ENCODE data around the gene GFRA1.
"Not testable (repeated sequence)": the region's sequence is repeated elsewhere in the genome, so short reads cannot be mapped to it uniquely, and the experiment has no call there.

GFRA1 gene

GRCh38 chr10:116055917-116056252 lies 217.1 kb downstream of the GFRA1 start:
- Histone ChIP-seq H3K18ac (ENCODE audit: low read length) (no peak overlapping the region), H4K91ac (ENCODE audit: low read depth, low read length, poor library complexity) (no peak overlapping the region), H2BK15ac (ENCODE audit: low read length) (no peak overlapping the region), H3K4me1 (ENCODE audit: control insufficient read depth in 2 of 2, insufficient read depth in 1 of 2, low read depth in 1 of 2, low read length in 2 of 2) (peaks cover 2 to 11% of the 10 kb centered on the region in 2 donors), H3K9ac (ENCODE audit: low read depth, low read length, poor library complexity) (no peak overlapping the region), H3K36me3 (replicated peaks in 1 of 2; ENCODE audit: control insufficient read depth in 2 of 2, insufficient read depth in 2 of 2, low read length in 2 of 2) (peaks cover 0 to 27% of the 10 kb centered on the region in 2 donors), H2BK120ac (ENCODE audit: low read depth, low read length) (no peak overlapping the region), H3K14ac (ENCODE audit: low read length) (no peak overlapping the region), H2AK5ac (ENCODE audit: low read depth, low read length) (no peak overlapping the region), H4K8ac (ENCODE audit: low read depth, low read length) (no peak overlapping the region), H3K23ac (ENCODE audit: low read depth, low read length, poor library complexity) (no peak overlapping the region), H3K27ac (replicated peaks; ENCODE audit: low read length) (no peak overlapping the region), H2AFZ (ENCODE audit: low read length) (no peak overlapping the region), H2BK5ac (ENCODE audit: low read length) (no peak overlapping the region), H2BK12ac (ENCODE audit: low read length) (no peak overlapping the region), H3K4me2 (ENCODE audit: insufficient read depth, low read length, poor library complexity, severe bottlenecking) (no peak overlapping the region), H3K9me3 (replicated peaks in 1 of 2; ENCODE audit: control insufficient read depth in 2 of 2, insufficient read depth in 1 of 2, low read depth in 1 of 2, low read length in 2 of 2) (no peaks in the 10 kb centered on the region), H3K27me3 (ENCODE audit: control insufficient read depth in 3 of 3, insufficient read depth in 3 of 3, low read depth in 1 of 3, low read length in 3 of 3) (no peaks in the 10 kb centered on the region), H3K4ac (ENCODE audit: low read length) (no peak overlapping the region), H3K79me1 (ENCODE audit: low read depth, low read length) (no peaks in the 10 kb centered on the region), H3K4me3 (ENCODE audit: low read length in 2 of 2) (no peak overlapping the region)
- no CpG with 5 or more reads among the region's 3 CpGs for WGBS, 2 donors (ENCODE audit: extremely low coverage in 2 of 2, insufficient read length in 2 of 2, insufficient replicate concordance in 1 of 2)
- DNase-seq (ENCODE audit: low spot score) = no peak

- no peak for DNase-seq (ENCODE audit: low spot score)
- Histone ChIP-seq H3K4me3 (ENCODE audit: low read length in 2 of 2) (no peak overlapping the region), H3K27ac (replicated peaks; ENCODE audit: low read length) (no peak overlapping the region), H3K27me3 (ENCODE audit: control insufficient read depth in 3 of 3, insufficient read depth in 3 of 3, low read depth in 1 of 3, low read length in 3 of 3) (no peaks in the 10 kb centered on the region), H3K36me3 (replicated peaks in 1 of 2; ENCODE audit: control insufficient read depth in 2 of 2, insufficient read depth in 2 of 2, low read length in 2 of 2) (peaks cover 0 to 23% of the 10 kb centered on the region in 2 donors), H3K4ac (ENCODE audit: low read length) (no peak overlapping the region), H2AK5ac (ENCODE audit: low read depth, low read length) (no peak overlapping the region), H3K23ac (ENCODE audit: low read depth, low read length, poor library complexity) (no peak overlapping the region), H3K14ac (ENCODE audit: low read length) (no peak overlapping the region), H3K9ac (ENCODE audit: low read depth, low read length, poor library complexity) (no peak overlapping the region), H3K4me1 (ENCODE audit: control insufficient read depth in 2 of 2, insufficient read depth in 1 of 2, low read depth in 1 of 2, low read length in 2 of 2) (peaks cover 2 to 11% of the 10 kb centered on the region in 2 donors), H4K8ac (ENCODE audit: low read depth, low read length) (no peak overlapping the region), H2BK12ac (ENCODE audit: low read length) (no peak overlapping the region), H3K4me2 (ENCODE audit: insufficient read depth, low read length, poor library complexity, severe bottlenecking) (no peak overlapping the region), H3K79me1 (ENCODE audit: low read depth, low read length) (no peaks in the 10 kb centered on the region), H4K91ac (ENCODE audit: low read depth, low read length, poor library complexity) (no peak overlapping the region), H2BK120ac (ENCODE audit: low read depth, low read length) (no peak overlapping the region), H3K18ac (ENCODE audit: low read length) (no peak overlapping the region), H2AFZ (ENCODE audit: low read length) (no peak overlapping the region), H2BK5ac (ENCODE audit: low read length) (no peak overlapping the region), H2BK15ac (ENCODE audit: low read length) (no peak overlapping the region), H3K9me3 (replicated peaks in 1 of 2; ENCODE audit: control insufficient read depth in 2 of 2, insufficient read depth in 1 of 2, low read depth in 1 of 2, low read length in 2 of 2) (no peaks in the 10 kb centered on the region)
- WGBS, 2 donors (ENCODE audit: extremely low coverage in 2 of 2, insufficient read length in 2 of 2, insufficient replicate concordance in 1 of 2) = no CpG with 5 or more reads among the region's 14 CpGs
Measured at GRCh38 chr10:116055252-116055916, 217.6 kb downstream of the GFRA1 start.

GRCh38 chr10:116053910-116054309 lies 219.1 kb downstream of the GFRA1 start:
- no CpG with 5 or more reads among the region's 4 CpGs for WGBS, 2 donors (ENCODE audit: extremely low coverage in 2 of 2, insufficient read length in 2 of 2, insufficient replicate concordance in 1 of 2)
- H3K79me1 ChIP-seq (ENCODE audit: low read depth, low read length) = no peaks in the 10 kb centered on the region
- peaks cover 0 to 9% of the 10 kb centered on the region in 2 donors for H3K36me3 ChIP-seq (replicated peaks in 1 of 2; ENCODE audit: control insufficient read depth in 2 of 2, insufficient read depth in 2 of 2, low read length in 2 of 2)
- H2BK120ac ChIP-seq (ENCODE audit: low read depth, low read length) = no peak overlapping the region
- H3K18ac ChIP-seq (ENCODE audit: low read length) = no peak overlapping the region
- no peak for DNase-seq (ENCODE audit: low spot score)
- no peak overlapping the region for H3K4ac ChIP-seq (ENCODE audit: low read length)
- H3K4me1 ChIP-seq (ENCODE audit: control insufficient read depth in 2 of 2, insufficient read depth in 1 of 2, low read depth in 1 of 2, low read length in 2 of 2) = peaks cover 0 to 11% of the 10 kb centered on the region in 2 donors
- no peak overlapping the region for H3K9ac ChIP-seq (ENCODE audit: low read depth, low read length, poor library complexity)
- no peak overlapping the region for H4K8ac ChIP-seq (ENCODE audit: low read depth, low read length)
- H2BK12ac ChIP-seq (ENCODE audit: low read length) = no peak overlapping the region
- no peak overlapping the region for H2AK5ac ChIP-seq (ENCODE audit: low read depth, low read length)
- no peak overlapping the region for H2BK15ac ChIP-seq (ENCODE audit: low read length)
- H2BK5ac ChIP-seq (ENCODE audit: low read length) = no peak overlapping the region
- no peak overlapping the region for H2AFZ ChIP-seq (ENCODE audit: low read length)
- no peak overlapping the region for H3K4me2 ChIP-seq (ENCODE audit: insufficient read depth, low read length, poor library complexity, severe bottlenecking)
- H3K27me3 ChIP-seq (ENCODE audit: control insufficient read depth in 3 of 3, insufficient read depth in 3 of 3, low read depth in 1 of 3, low read length in 3 of 3) = no peaks in the 10 kb centered on the region
- H4K91ac ChIP-seq (ENCODE audit: low read depth, low read length, poor library complexity) = no peak overlapping the region
- no peak overlapping the region for H3K14ac ChIP-seq (ENCODE audit: low read length)
- H3K4me3 ChIP-seq (ENCODE audit: low read length in 2 of 2) = no peak overlapping the region
- H3K27ac ChIP-seq (replicated peaks; ENCODE audit: low read length) = no peak overlapping the region
- H3K9me3 ChIP-seq (replicated peaks in 1 of 2; ENCODE audit: control insufficient read depth in 2 of 2, insufficient read depth in 1 of 2, low read depth in 1 of 2, low read length in 2 of 2) = no peaks in the 10 kb centered on the region
- no peak overlapping the region for H3K23ac ChIP-seq (ENCODE audit: low read depth, low read length, poor library complexity)

GRCh38 chr10:116053009-116053730 lies 219.8 kb downstream of the GFRA1 start:
- not testable (repeated sequence) for H2AK5ac ChIP-seq (ENCODE audit: low read depth, low read length); H3K4me2 ChIP-seq (ENCODE audit: insufficient read depth, low read length, poor library complexity, severe bottlenecking); H2BK5ac ChIP-seq (ENCODE audit: low read length); H3K4me3 ChIP-seq (ENCODE audit: low read length in 2 of 2); H2BK120ac ChIP-seq (ENCODE audit: low read depth, low read length); H3K36me3 ChIP-seq (replicated peaks in 1 of 2; ENCODE audit: control insufficient read depth in 2 of 2, insufficient read depth in 2 of 2, low read length in 2 of 2); H3K18ac ChIP-seq (ENCODE audit: low read length); H3K9ac ChIP-seq (ENCODE audit: low read depth, low read length, poor library complexity); H3K14ac ChIP-seq (ENCODE audit: low read length); H4K91ac ChIP-seq (ENCODE audit: low read depth, low read length, poor library complexity); H2BK12ac ChIP-seq (ENCODE audit: low read length); H3K4ac ChIP-seq (ENCODE audit: low read length); H3K27ac ChIP-seq (replicated peaks; ENCODE audit: low read length); H4K8ac ChIP-seq (ENCODE audit: low read depth, low read length); H2AFZ ChIP-seq (ENCODE audit: low read length); H3K9me3 ChIP-seq (replicated peaks in 1 of 2; ENCODE audit: control insufficient read depth in 2 of 2, insufficient read depth in 1 of 2, low read depth in 1 of 2, low read length in 2 of 2); H3K27me3 ChIP-seq (ENCODE audit: control insufficient read depth in 3 of 3, insufficient read depth in 3 of 3, low read depth in 1 of 3, low read length in 3 of 3); H3K79me1 ChIP-seq (ENCODE audit: low read depth, low read length); H2BK15ac ChIP-seq (ENCODE audit: low read length); H3K23ac ChIP-seq (ENCODE audit: low read depth, low read length, poor library complexity); DNase-seq (ENCODE audit: low spot score)
- WGBS, 2 donors (ENCODE audit: extremely low coverage in 2 of 2, insufficient read length in 2 of 2, insufficient replicate concordance in 1 of 2) = no CpG with 5 or more reads among the region's 3 CpGs
- peaks cover 0 to 11% of the 10 kb centered on the region in 2 donors for H3K4me1 ChIP-seq (ENCODE audit: control insufficient read depth in 2 of 2, insufficient read depth in 1 of 2, low read depth in 1 of 2, low read length in 2 of 2)
